HepG2 (cell line): Measurements from ENCODE around the gene CCRL2. TPM values are rescaled to one million over a fixed set of nuclear protein-coding genes. Genes with fewer than 3 reads are reported as not detected.

Experiments used
- ATAC-seq: fragments of 200-7000 bp; cut with Tn5 transposase; 3 replicates; pipeline ENCODE4 v1.9.1; 2020; ENCODE audit warnings: mild to moderate bottlenecking, moderate library complexity
- BruUV-seq: library from RNA; stranded (reverse); fragments of 400-500 nt; replicated peaks from 2 replicates; lab custom pipeline; 2021; lab: Mats Ljungman, UMichigan
- CTCF ChIA-PET: fragments of 300-600 bp; formaldehyde crosslinking; extraction: SDS; loops from one replicate; lab custom pipeline; 2021; ENCODE audit warnings: low total read pairs, inconsistent platforms, low intra/inter-chr PET ratio; lab: Yijun Ruan, JAX
- POLR2A ChIA-PET: fragments of 350-600 bp; sonication (Branson Sonifier 250); formaldehyde crosslinking; loops from one replicate; lab custom pipeline; 2020; ENCODE audit warnings: antibody characterized with exemption, inconsistent platforms; lab: Yijun Ruan, JAX
- DNase-seq: peaks from one replicate; pipeline ENCODE4 v3.0.0-alpha.2; 2015; ENCODE audit warnings: low spot score
- FAIRE-seq: peaks from 3 replicates; lab custom pipeline; 2011; peaks lifted over from hg19 to GRCh38; lab: Jason Lieb, UNC
- H2AFZ ChIP-seq: one replicate; pipeline ENCODE4 v1.6.1; 2011; ENCODE audit warnings: low read length, inconsistent platforms
- H3K27ac ChIP-seq: fragments of 300-600 bp; 3 replicates; pipeline ENCODE4 v1.8.0; 2011; ENCODE audit warnings: mixed run types, mild to moderate bottlenecking, mixed read lengths, low read length, inconsistent platforms; ENCODE audit not compliant: insufficient read depth; ENCODE audit errors: extremely low read length
- H3K27me3 ChIP-seq, 2 experiments: fragments of 200-600 bp in 1 of 2; 2 replicates in 1 of 2; 3 replicates in 1 of 2; pipeline versions ENCODE4 v1.6.0 to v1.8.0; 2011; ENCODE audit warnings: low read length in 2 of 2, mild to moderate bottlenecking in 2 of 2, moderate library complexity in 2 of 2, inconsistent platforms in 1 of 2; ENCODE audit not compliant: insufficient read depth in 2 of 2, control insufficient read depth in 1 of 2
- H3K36me3 ChIP-seq, 2 experiments: fragments of 200-600 bp in 1 of 2; replicated peaks in 1 of 2; 2 replicates in 1 of 2; 3 replicates in 1 of 2; pipeline versions ENCODE4 v1.5.1 to v1.8.0; 2011; ENCODE audit warnings: low read length in 2 of 2, inconsistent platforms in 1 of 2; ENCODE audit not compliant: insufficient read depth in 2 of 2, control insufficient read depth in 1 of 2
- H3K4me1 ChIP-seq: 2 replicates; pipeline ENCODE4 v1.5.1; 2012; ENCODE audit warnings: low read length, inconsistent platforms; ENCODE audit not compliant: insufficient read depth
- H3K4me2 ChIP-seq: 2 replicates; pipeline ENCODE4 v1.6.0; 2011; ENCODE audit warnings: low read depth, low read length, inconsistent platforms
- H3K4me3 ChIP-seq, 3 experiments: fragments of 200-600 bp in 1 of 3; sonication (generic), shearing (Covaris generic) in 1 of 3; replicated peaks in 1 of 3; 2 replicates each; pipeline ENCODE4 v1.5.1; 2011 to 2016; ENCODE audit warnings: low read length in 3 of 3, inconsistent platforms in 2 of 3, low read depth in 2 of 3, mild to moderate bottlenecking in 2 of 3, control low read depth in 1 of 3, mixed read lengths in 1 of 3; ENCODE audit not compliant: insufficient read depth in 1 of 3
- H3K79me2 ChIP-seq: one replicate; pipeline ENCODE4 v1.6.1; 2011; ENCODE audit warnings: low read length, inconsistent platforms; ENCODE audit not compliant: insufficient read depth
- H3K9ac ChIP-seq: 2 replicates; pipeline ENCODE4 v1.6.0; 2011; ENCODE audit warnings: mild to moderate bottlenecking, low read depth, low read length, inconsistent platforms; ENCODE audit not compliant: insufficient read depth
- H3K9me3 ChIP-seq: 2 replicates; pipeline ENCODE4 v1.5.1; 2012; ENCODE audit warnings: mild to moderate bottlenecking, low read length
- H4K20me1 ChIP-seq: 2 replicates; pipeline ENCODE4 v1.6.0; 2011; ENCODE audit warnings: inconsistent platforms, mild to moderate bottlenecking, low read length, moderate library complexity; ENCODE audit not compliant: insufficient read depth
- ETV5 ChIP-seq: IDR thresholded peaks from 2 replicates; pipeline ENCODE4 v1.6.1; 2018; ENCODE audit warnings: missing biosample characterization, missing genetic modification reagents, inconsistent platforms, borderline replicate concordance
- MTERF4 ChIP-seq: sonication (generic); formaldehyde crosslinking; IDR thresholded peaks from 2 replicates; pipeline ENCODE4 v1.8.0; 2023; ENCODE audit warnings: mild to moderate bottlenecking, missing genetic modification reagents
- RARG ChIP-seq: sonication (generic); formaldehyde crosslinking; IDR thresholded peaks from 2 replicates; pipeline ENCODE4 v1.4.0; 2020; ENCODE audit warnings: low read depth, mild to moderate bottlenecking, missing genetic modification reagents
- RNF2 ChIP-seq: fragments of 450-650 bp; conservative IDR thresholded peaks from 2 replicates; pipeline ENCODE4 v1.6.1; 2016; ENCODE audit warnings: low read depth
- SPEN ChIP-seq: sonication (generic); formaldehyde crosslinking; IDR thresholded peaks from 2 replicates; pipeline ENCODE4 v1.5.1; 2020; ENCODE audit warnings: low read depth, mild to moderate bottlenecking, missing genetic modification reagents
- ZBTB7B ChIP-seq: sonication (generic); formaldehyde crosslinking; IDR thresholded peaks from 2 replicates; pipeline ENCODE4 v1.4.0; 2020; ENCODE audit warnings: missing genetic modification reagents
- ZNF484 ChIP-seq: sonication (generic); formaldehyde crosslinking; IDR thresholded peaks from 2 replicates; pipeline ENCODE4 v1.5.1; 2020; ENCODE audit warnings: mild to moderate bottlenecking, low read depth, missing genetic modification reagents, borderline replicate concordance
- ZSCAN5A ChIP-seq: sonication (generic); formaldehyde crosslinking; IDR thresholded peaks from 2 replicates; pipeline ENCODE4 v1.8.0; 2022; ENCODE audit warnings: mild to moderate bottlenecking, missing genetic modification reagents, borderline replicate concordance
- WGBS: methylation state at CpG from one replicate; pipeline ENCODE4 v1.1.6; 2017; ENCODE audit warnings: low lambda C conversion rate; 5-methylcytosine and 5-hydroxymethylcytosine counted together
- in situ Hi-C: cut with HindIII; loops from 2 replicates; pipeline ENCODE4 v1.10.0; 2017; ENCODE audit warnings: low pct_unique_long_range_greater_than_20kb; ENCODE audit not compliant: extremely low pct_ligation_motif_present
- intact Hi-C: fragments of 100-400 bp; cut with micrococcal nuclease; formaldehyde crosslinking; loops from one replicate; pipeline ENCODE4 v1.10.0; 2022; ENCODE audit not compliant: unreplicated experiment
- polyA plus RNA-seq, 8 experiments: library from polyadenylated mRNA; depleted of rRNA in 3 of 8; stranded (reverse) in 7 of 8; unstranded in 1 of 8; fragments of >200 nt; fragmentation: Illumina TruSeq in 4 of 8; extraction: Trizol in 4 of 8; gene quantifications; 2 replicates each; pipeline versions ENCODE4 v1.2.1 to v1.2.3, GENCODE V29; 2011 to 2016; ENCODE audit warnings: low read depth in 4 of 8, missing spikeins in 1 of 8, mixed read lengths in 1 of 8; ENCODE audit not compliant: insufficient read depth in 1 of 8
- total RNA-seq, 5 experiments: library from RNA; depleted of rRNA; stranded (reverse); fragments of >200 nt; fragmentation: Illumina TruSeq; extraction: Trizol; gene quantifications; 2 replicates each; pipeline ENCODE4 v1.2.3, GENCODE V29; 2016; ENCODE audit warnings: low read depth in 1 of 5

The CCRL2 gene
- total and polyA plus RNA-seq, 2 of the 13 experiments (the other 11 are each of a cell fraction or from before 2014, with no cell fraction given): not detected

- no TSS peak for BruUV-seq
- intact Hi-C loops: no loop called here
- Histone ChIP-seq H3K27me3 (peaks cover 0 to 8% of the 10 kb centered on the region in 2 experiments; a peak in 1 of 5 replicates), H3K79me2 (no peaks in the 10 kb centered on the region), H3K4me2 (no peak overlapping the region), H3K9me3 (no peaks in the 10 kb centered on the region), H4K20me1 (no peaks in the 10 kb centered on the region)
- WGBS: 14% methylated on average over 8 of the region's 8 CpGs
- ATAC-seq: no peak
- POLR2A ChIA-PET: no interaction called here
- no peak for TF ChIP-seq SPEN (CRISPR knock-in tag)
- TF ChIP-seq ZBTB7B (CRISPR knock-in tag): no peak
- no peak for TF ChIP-seq MTERF4 (CRISPR knock-in tag)
- no peak for TF ChIP-seq RNF2
- no peak for TF ChIP-seq RARG (CRISPR knock-in tag)
- no peak for TF ChIP-seq ETV5
- no peak for TF ChIP-seq ZNF484 (CRISPR knock-in tag)
- TF ChIP-seq ZSCAN5A: no peak
- TF ChIP-seq, all 625 proteins: peak for 0
- H3K4me1 ChIP-seq: no peaks in the 10 kb centered on the region
- no peaks in the 10 kb centered on the region for H3K36me3 ChIP-seq
- in situ Hi-C loops: no loop called here
- H2AFZ ChIP-seq: no peak overlapping the region
- FAIRE-seq: no peak
- no peak overlapping the region for H3K9ac ChIP-seq
- H3K27ac ChIP-seq: no peak overlapping the region
- no peak overlapping the region for H3K4me3 ChIP-seq
- CTCF ChIA-PET: no interaction called here
- no peak for DNase-seq
Measured at GRCh38 chr3:46400000-46400734, 6.9 kb upstream of the CCRL2 start.
